Testis (tissue), 2 donors: ENCODE measurements around the gene AQP2.

Experiments
- POLR2A ChIP-seq: fragments of 450-650 bp; IDR thresholded peaks from one replicate; pipeline ENCODE4 v1.6.1; 2017; ENCODE audit warnings: antibody characterized with exemption, mild to moderate bottlenecking, moderate library complexity
- TF ChIP-seq, protein P1 (sequence below), 3 experiments: fragments of 450-650 bp in 2 of 3; fragments of 200-600 bp in 1 of 3; sonication (generic) in 1 of 3; IDR thresholded peaks; one replicate each; pipeline ENCODE4 v1.5.1; 2016 to 2019; ENCODE audit warnings: antibody characterized with exemption in 3 of 3, mild to moderate bottlenecking in 2 of 3, moderate library complexity in 1 of 3

DNA sequence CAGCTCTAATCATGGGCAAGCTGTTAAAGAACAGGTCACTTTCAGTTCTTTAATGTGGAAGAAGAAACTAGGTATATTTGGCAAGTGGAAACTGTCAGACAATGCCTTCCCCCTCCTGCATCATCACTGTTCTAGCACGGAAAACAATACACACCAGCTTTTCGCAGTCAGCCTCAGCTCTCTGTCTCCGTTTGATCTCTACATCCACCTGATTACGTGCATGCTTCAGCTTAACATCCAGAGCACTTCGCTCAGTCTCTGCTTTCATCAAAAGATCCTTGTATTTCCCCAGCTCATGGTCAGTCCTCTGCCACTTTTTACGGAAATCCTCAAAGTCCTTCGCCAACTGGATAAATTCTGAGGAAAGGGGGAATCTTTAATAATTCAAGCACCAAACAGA is 55.7 kb downstream of the AQP2 start:
- TF ChIP-seq POLR2A, result no peak
- TF ChIP-seq, protein P1, sequence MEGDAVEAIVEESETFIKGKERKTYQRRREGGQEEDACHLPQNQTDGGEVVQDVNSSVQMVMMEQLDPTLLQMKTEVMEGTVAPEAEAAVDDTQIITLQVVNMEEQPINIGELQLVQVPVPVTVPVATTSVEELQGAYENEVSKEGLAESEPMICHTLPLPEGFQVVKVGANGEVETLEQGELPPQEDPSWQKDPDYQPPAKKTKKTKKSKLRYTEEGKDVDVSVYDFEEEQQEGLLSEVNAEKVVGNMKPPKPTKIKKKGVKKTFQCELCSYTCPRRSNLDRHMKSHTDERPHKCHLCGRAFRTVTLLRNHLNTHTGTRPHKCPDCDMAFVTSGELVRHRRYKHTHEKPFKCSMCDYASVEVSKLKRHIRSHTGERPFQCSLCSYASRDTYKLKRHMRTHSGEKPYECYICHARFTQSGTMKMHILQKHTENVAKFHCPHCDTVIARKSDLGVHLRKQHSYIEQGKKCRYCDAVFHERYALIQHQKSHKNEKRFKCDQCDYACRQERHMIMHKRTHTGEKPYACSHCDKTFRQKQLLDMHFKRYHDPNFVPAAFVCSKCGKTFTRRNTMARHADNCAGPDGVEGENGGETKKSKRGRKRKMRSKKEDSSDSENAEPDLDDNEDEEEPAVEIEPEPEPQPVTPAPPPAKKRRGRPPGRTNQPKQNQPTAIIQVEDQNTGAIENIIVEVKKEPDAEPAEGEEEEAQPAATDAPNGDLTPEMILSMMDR (IDR thresholded peaks at IDR 0.05), result no peak
